GM08714 (cell line): ENCODE measurements around the gene MYO9A.
"Not testable (repeated sequence)": the region's sequence is repeated elsewhere in the genome, so short reads cannot be mapped to it uniquely, and the experiment has no call there.

Source experiments
- H3K4me3 ChIP-seq: fragments of 200-500 bp; sonication (Bioruptor generic); 2 replicates; pipeline ENCODE4 v1.5.1; 2014; ENCODE audit warnings: mild to moderate bottlenecking, low read length, inconsistent platforms
- ZNF274 ChIP-seq: IDR thresholded peaks from 2 replicates; pipeline ENCODE4 v1.6.1; 2012; ENCODE audit warnings: mild to moderate bottlenecking, low read depth, low read length

Gene MYO9A

GRCh38 chr15:72092006-72092405, 25.9 kb downstream of the MYO9A start:
- TF ChIP-seq ZNF274: no peak
- no peak overlapping the region for H3K4me3 ChIP-seq

GRCh38 chr15:72086920-72087648, 30.9 kb downstream of the MYO9A start:
- no peak overlapping the region for H3K4me3 ChIP-seq
- TF ChIP-seq ZNF274: no peak

GRCh38 chr15:72086010-72086697, 31.8 kb downstream of the MYO9A start:
- TF ChIP-seq ZNF274: no peak
- H3K4me3 ChIP-seq: no peak overlapping the region

GRCh38 chr15:72082176-72082575, 35.8 kb downstream of the MYO9A start:
- H3K4me3 ChIP-seq: no peak overlapping the region
- no peak for TF ChIP-seq ZNF274

- no peak for TF ChIP-seq ZNF274
These were observed 39.1 kb downstream of the MYO9A start for GRCh38 chr15:72078887-72079286.

GRCh38 chr15:72077950-72078349, 40.0 kb downstream of the MYO9A start:
- no peak for TF ChIP-seq ZNF274
- H3K4me3 ChIP-seq: no peak overlapping the region

More at GRCh38 chr15:72078887-72079286, 39.1 kb downstream of the MYO9A start:
- no peak overlapping the region for H3K4me3 ChIP-seq

- no peak overlapping the region for H3K4me3 ChIP-seq
- no peak for TF ChIP-seq ZNF274
These were observed 43.5 kb downstream of the MYO9A start for GRCh38 chr15:72074335-72075060.

- not testable (repeated sequence) for H3K4me3 ChIP-seq
These were observed 46.5 kb downstream of the MYO9A start for GRCh38 chr15:72071448-72071825.

GRCh38 chr15:72070817-72071447, 47.0 kb downstream of the MYO9A start:
- no peak for TF ChIP-seq ZNF274
- no peak overlapping the region for H3K4me3 ChIP-seq

GRCh38 chr15:72068856-72069255, 49.1 kb downstream of the MYO9A start:
- H3K4me3 ChIP-seq: no peak overlapping the region
- TF ChIP-seq ZNF274: no peak

GRCh38 chr15:72065801-72066200, 52.1 kb downstream of the MYO9A start:
- no peak overlapping the region for H3K4me3 ChIP-seq
- TF ChIP-seq ZNF274: no peak

- no peak for TF ChIP-seq ZNF274
These were observed 54.8 kb downstream of the MYO9A start for GRCh38 chr15:72063186-72063585.

GRCh38 chr15:72062319-72062718, 55.6 kb downstream of the MYO9A start:
- TF ChIP-seq ZNF274: no peak

More at GRCh38 chr15:72063186-72063585, 54.8 kb downstream of the MYO9A start:
- H3K4me3 ChIP-seq: no peak overlapping the region

GRCh38 chr15:72060687-72061250, 57.2 kb downstream of the MYO9A start:
- H3K4me3 ChIP-seq: no peak overlapping the region
- no peak for TF ChIP-seq ZNF274

More at GRCh38 chr15:72062319-72062718, 55.6 kb downstream of the MYO9A start:
- H3K4me3 ChIP-seq: no peak overlapping the region
